Fibroblast of pulmonary artery (primary cell): ENCODE measurements around the gene PLA2G2D.
A peak's percentile ranks its signal among the peaks of the same experiment; 100 is the strongest.

Experiments
- DNase-seq: peaks from one replicate; pipeline ENCODE4 v3.0.0-alpha.2; 2010; ENCODE audit warnings: low read depth
- H3K4me3 ChIP-seq: replicated peaks from 2 replicates; pipeline ENCODE4 v1.5.1; 2011; ENCODE audit warnings: low read depth, mild to moderate bottlenecking, control low read depth, low read length, moderate library complexity
- CTCF ChIP-seq: IDR thresholded peaks from 2 replicates; pipeline ENCODE4 v1.5.1; 2011; ENCODE audit warnings: mild to moderate bottlenecking, control low read depth, low read length, inconsistent platforms; ENCODE audit errors: missing control alignments

The PLA2G2D gene

DNA sequence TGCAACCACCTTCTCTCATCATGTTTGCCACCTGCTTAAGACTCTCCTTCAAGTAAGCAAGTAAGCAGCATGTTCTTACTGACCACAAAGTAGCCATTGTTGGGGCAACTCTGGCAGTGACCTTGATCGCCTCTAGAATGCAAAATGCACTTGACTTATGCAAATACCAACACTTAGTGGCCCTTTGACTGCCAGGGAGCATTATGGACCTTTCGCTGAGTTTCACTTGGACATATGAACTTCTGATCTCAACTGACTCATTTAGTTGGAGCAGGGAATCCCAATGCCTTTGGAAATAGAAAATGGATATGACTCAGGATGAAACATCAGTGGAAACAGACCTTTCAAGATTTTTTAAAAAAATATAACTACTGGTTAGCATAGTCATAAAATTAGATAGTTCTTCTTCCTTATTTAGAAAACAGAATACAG lies 55.5 kb downstream of the PLA2G2D start:
- TF ChIP-seq CTCF, result no peak
- no peak overlapping the region for H3K4me3 ChIP-seq
- DNase-seq, result peak; percentile 59
